ENCODE results near the gene RAB4A.

Gene RAB4A, protein sequence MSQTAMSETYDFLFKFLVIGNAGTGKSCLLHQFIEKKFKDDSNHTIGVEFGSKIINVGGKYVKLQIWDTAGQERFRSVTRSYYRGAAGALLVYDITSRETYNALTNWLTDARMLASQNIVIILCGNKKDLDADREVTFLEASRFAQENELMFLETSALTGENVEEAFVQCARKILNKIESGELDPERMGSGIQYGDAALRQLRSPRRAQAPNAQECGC

GRCh38 chr1:229270547-229271447 lies at the start of gene RAB4A:
TSS of gene RAB4A (plus strand) at chr1:229271111. CDS start at chr1:229271340, 229 bp downstream.
- no peaks in the 10 kb centered on the region for H3K27me3 Mint-ChIP-seq
- peak within 1 kb of the TSS; percentile 97 for H3K4me3 Mint-ChIP-seq
- peaks cover 40% of the 10 kb centered on the region for H3K4me1 Mint-ChIP-seq (ENCODE audit: low read depth)
- no peaks in the 10 kb centered on the region for H3K9me3 Mint-ChIP-seq (ENCODE audit: low read depth)
- peak within 1 kb of the TSS; percentile 93 for H3K27ac Mint-ChIP-seq
- H3K36me3 Mint-ChIP-seq = peaks cover 2% of the 10 kb centered on the region

DNA sequence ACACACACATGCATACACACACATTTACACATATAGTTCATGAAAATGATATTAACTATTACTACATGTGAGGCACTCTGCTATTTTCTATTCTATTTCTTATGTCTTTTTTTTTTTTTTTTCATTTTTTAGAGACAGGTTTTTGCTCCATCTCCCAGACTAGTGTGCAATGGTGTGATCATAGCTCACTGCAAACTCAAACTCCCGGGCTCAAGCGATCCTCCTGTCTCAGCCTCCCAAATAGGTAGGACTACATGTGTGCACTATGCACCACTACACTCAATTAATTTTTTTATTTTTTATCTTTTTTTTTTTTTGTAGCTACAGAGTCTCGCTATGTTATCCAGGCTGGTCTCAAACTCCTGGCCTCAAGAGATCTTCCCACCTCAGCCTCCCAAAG lies 48.8 kb upstream of the RAB4A start:
- Mint-ChIP-seq H3K4me1 (ENCODE audit: low read depth) (peaks cover 2% of the 10 kb centered on the region), H3K4me3 (no peak overlapping the region), H3K27me3 (no peaks in the 10 kb centered on the region), H3K27ac (no peak overlapping the region), H3K9me3 (ENCODE audit: low read depth) (no peaks in the 10 kb centered on the region), H3K36me3 (no peaks in the 10 kb centered on the region)

DNA sequence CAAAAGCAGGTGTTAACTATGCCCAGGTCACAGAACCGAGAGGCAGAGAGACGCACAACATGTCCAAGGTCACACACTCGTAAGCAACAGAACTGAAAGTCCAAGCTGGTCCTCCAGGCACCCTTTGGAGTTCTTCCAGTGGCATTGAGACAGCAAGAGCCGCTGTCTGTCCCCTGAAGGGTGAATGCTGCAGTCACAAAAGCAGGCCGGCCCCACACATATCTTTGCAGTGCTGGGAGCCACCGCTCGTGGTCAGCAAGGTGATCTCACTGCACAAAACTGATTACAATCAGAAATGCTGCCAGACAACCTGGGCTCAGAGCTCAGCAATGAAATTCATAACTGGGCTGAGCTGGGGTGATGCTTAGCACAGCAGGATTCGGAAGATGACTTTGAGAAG lies 47.4 kb upstream of the RAB4A start:
- no peak overlapping the region for H3K4me3 Mint-ChIP-seq

GRCh38 chr1:229224308-229224707 lies 46.6 kb upstream of the RAB4A start:
- Mint-ChIP-seq H3K36me3 (no peaks in the 10 kb centered on the region), H3K9me3 (ENCODE audit: low read depth) (no peaks in the 10 kb centered on the region), H3K4me3 (no peak overlapping the region), H3K27me3 (no peaks in the 10 kb centered on the region), H3K4me1 (ENCODE audit: low read depth) (peaks cover 9% of the 10 kb centered on the region), H3K27ac (no peak overlapping the region)

More for the DNA sequence above, 47.4 kb upstream of the RAB4A start:
- H3K27me3 Mint-ChIP-seq = no peaks in the 10 kb centered on the region
- no peaks in the 10 kb centered on the region for H3K36me3 Mint-ChIP-seq
- H3K9me3 Mint-ChIP-seq (ENCODE audit: low read depth) = no peaks in the 10 kb centered on the region
- H3K27ac Mint-ChIP-seq = no peak overlapping the region
- peaks cover 6% of the 10 kb centered on the region for H3K4me1 Mint-ChIP-seq (ENCODE audit: low read depth)

- no peak overlapping the region for H3K4me3 Mint-ChIP-seq
- H3K27ac Mint-ChIP-seq = no peak overlapping the region
- no peaks in the 10 kb centered on the region for H3K9me3 Mint-ChIP-seq (ENCODE audit: low read depth)
- no peaks in the 10 kb centered on the region for H3K36me3 Mint-ChIP-seq
- H3K27me3 Mint-ChIP-seq = no peaks in the 10 kb centered on the region
- peaks cover 17% of the 10 kb centered on the region for H3K4me1 Mint-ChIP-seq (ENCODE audit: low read depth)
Observed at GRCh38 chr1:229225331-229225782, 45.6 kb upstream of the RAB4A start.

GRCh38 chr1:229226796-229227195 lies 44.1 kb upstream of the RAB4A start:
- Mint-ChIP-seq H3K27ac (no peak overlapping the region), H3K36me3 (no peaks in the 10 kb centered on the region), H3K9me3 (ENCODE audit: low read depth) (no peaks in the 10 kb centered on the region), H3K4me3 (no peak overlapping the region), H3K4me1 (ENCODE audit: low read depth) (peaks cover 16% of the 10 kb centered on the region), H3K27me3 (no peaks in the 10 kb centered on the region)

DNA sequence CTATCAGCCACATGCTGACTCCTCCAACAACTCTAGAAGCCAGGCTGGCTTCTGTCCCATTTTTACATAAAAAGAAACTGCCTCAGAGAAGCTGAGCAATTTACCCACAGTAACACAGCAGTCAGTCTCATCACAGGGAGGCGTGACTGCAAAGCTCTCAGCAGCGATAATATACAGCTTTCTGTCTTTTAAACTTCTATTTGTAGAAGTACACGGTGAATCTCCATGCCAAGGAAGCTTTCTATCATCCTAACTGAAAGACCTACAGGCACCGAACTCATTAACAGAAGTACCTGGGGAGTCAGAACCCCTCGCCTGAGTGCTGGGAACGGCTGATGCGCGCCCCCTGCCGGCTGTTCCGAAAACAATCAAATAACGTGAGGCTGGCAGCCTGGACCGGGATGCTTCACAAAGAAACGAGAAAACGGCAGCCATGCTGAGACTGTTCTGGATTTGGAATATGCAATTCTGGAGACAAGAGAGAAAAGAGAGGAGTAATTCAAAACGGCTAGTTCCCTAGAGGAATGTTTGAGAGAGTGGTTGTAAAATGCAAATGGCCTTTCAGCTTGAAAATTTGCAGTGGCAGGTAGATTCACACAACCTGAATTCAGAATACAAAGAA lies 43.5 kb upstream of the RAB4A start:
- Mint-ChIP-seq H3K9me3 (ENCODE audit: low read depth) (no peaks in the 10 kb centered on the region), H3K36me3 (no peaks in the 10 kb centered on the region), H3K27me3 (no peaks in the 10 kb centered on the region), H3K27ac (no peak overlapping the region), H3K4me3 (peak overlapping the region; percentile 27), H3K4me1 (ENCODE audit: low read depth) (peaks cover 15% of the 10 kb centered on the region)

DNA sequence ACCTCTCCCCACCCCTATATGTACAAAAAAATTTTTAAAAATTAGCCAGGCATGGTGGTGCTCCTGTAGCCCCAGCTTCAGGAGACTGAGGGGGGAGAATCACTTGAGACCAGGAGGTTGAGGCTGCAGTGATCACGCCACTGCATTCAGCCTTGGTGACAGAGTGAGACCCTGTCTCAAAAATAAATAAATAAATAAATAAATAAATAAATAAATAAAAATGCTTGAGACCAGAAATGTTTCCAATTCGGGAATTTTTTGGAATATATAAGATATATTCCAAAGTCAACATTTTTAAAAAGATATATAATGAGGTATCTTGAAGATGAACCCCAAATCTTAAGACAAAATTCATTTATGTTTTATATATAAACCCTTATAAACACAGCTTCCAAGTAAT lies 42.4 kb upstream of the RAB4A start:
- Mint-ChIP-seq H3K4me3 (no peak overlapping the region), H3K9me3 (ENCODE audit: low read depth) (no peaks in the 10 kb centered on the region), H3K27me3 (no peaks in the 10 kb centered on the region), H3K36me3 (no peaks in the 10 kb centered on the region), H3K27ac (no peak overlapping the region), H3K4me1 (ENCODE audit: low read depth) (peaks cover 15% of the 10 kb centered on the region)

DNA sequence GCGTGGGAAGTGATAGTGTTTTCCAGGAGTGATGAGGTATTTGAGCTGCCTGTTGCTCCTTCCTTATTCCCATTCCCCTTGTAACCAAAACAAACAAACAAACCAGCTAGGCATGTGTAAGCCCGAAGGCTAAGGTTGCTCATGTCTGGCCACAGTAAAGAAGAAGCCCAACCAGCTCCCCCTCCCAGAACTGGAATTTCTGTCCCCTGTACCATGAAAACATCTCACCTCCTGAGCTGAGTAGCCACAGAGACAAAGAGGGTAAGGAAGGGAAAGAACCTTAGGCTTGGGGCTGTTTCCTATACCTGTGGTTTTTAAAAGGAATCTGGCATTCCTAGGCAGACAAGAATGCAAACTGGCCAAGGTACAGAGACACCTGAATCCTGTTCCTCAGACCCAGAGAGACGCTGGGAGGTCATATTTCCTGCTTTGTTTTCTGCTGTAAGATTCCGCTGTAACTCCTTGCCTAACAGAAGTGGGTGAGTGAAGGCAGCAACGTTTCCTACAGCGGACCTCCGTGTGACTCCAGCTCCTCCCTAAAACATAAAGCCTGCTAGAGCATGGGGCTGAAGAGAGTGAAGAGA lies 41.7 kb upstream of the RAB4A start:
- no peaks in the 10 kb centered on the region for H3K36me3 Mint-ChIP-seq
- peaks cover 15% of the 10 kb centered on the region for H3K4me1 Mint-ChIP-seq (ENCODE audit: low read depth)
- H3K27ac Mint-ChIP-seq = no peak overlapping the region
- peak overlapping the region; percentile 12 for H3K4me3 Mint-ChIP-seq
- H3K9me3 Mint-ChIP-seq (ENCODE audit: low read depth) = no peaks in the 10 kb centered on the region
- no peaks in the 10 kb centered on the region for H3K27me3 Mint-ChIP-seq

DNA sequence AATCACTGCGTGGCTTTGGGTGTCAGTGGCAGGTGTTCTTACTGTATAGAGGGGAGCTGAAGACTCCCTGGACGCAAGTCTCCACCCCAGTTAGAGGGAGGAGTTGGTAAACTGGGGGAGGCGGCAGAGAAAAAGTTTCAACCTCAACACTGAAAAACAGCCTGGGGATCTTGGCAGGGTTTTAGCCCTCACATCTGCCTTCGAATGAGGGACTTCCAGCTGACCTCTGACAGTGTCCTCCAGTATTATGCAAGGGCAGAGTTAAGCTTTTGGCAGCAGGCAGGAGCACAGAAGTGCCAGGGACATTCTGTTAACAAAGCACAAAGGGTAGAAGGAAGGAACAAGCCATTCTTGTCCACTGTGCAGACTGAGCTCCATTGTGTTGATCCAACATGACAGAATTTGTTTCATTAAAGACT lies 41.2 kb upstream of the RAB4A start:
- Mint-ChIP-seq H3K27ac (no peak overlapping the region), H3K4me1 (ENCODE audit: low read depth) (peaks cover 15% of the 10 kb centered on the region), H3K4me3 (peak overlapping the region; percentile 12)

GRCh38 chr1:229230140-229230892 lies 40.6 kb upstream of the RAB4A start:
- Mint-ChIP-seq H3K9me3 (ENCODE audit: low read depth) (no peaks in the 10 kb centered on the region), H3K4me1 (ENCODE audit: low read depth) (peaks cover 15% of the 10 kb centered on the region), H3K4me3 (no peak overlapping the region), H3K27me3 (no peaks in the 10 kb centered on the region), H3K27ac (no peak overlapping the region), H3K36me3 (no peaks in the 10 kb centered on the region)

More for the DNA sequence above, 41.2 kb upstream of the RAB4A start:
- Mint-ChIP-seq H3K27me3 (no peaks in the 10 kb centered on the region), H3K9me3 (ENCODE audit: low read depth) (no peaks in the 10 kb centered on the region), H3K36me3 (no peaks in the 10 kb centered on the region)

- H3K9me3 Mint-ChIP-seq (ENCODE audit: low read depth) = no peaks in the 10 kb centered on the region
- no peak overlapping the region for H3K4me3 Mint-ChIP-seq
- H3K27ac Mint-ChIP-seq = no peak overlapping the region
- H3K4me1 Mint-ChIP-seq (ENCODE audit: low read depth) = peaks cover 15% of the 10 kb centered on the region
- H3K36me3 Mint-ChIP-seq = no peaks in the 10 kb centered on the region
- no peaks in the 10 kb centered on the region for H3K27me3 Mint-ChIP-seq
Observed at GRCh38 chr1:229230893-229231753, 39.8 kb upstream of the RAB4A start.

DNA sequence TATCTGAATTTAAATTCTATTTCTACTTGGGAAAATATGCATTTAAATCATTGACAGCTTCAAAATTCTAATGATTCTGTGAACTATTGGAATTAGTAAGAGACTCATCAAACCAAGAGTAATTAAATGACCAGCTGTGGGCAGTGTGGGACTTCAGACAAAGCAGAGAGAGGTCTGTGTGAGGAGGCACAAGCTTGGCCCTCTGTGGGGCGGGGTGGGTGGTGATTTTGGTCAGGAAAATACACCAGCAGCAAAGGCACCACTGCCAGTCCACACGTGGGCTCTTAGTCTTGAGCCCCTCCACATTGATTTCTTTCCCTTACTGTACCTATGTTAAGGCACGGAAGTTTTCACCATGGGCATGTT lies 39.2 kb upstream of the RAB4A start:
- Mint-ChIP-seq H3K4me1 (ENCODE audit: low read depth) (peaks cover 15% of the 10 kb centered on the region), H3K27ac (no peak overlapping the region), H3K4me3 (no peak overlapping the region), H3K27me3 (no peaks in the 10 kb centered on the region), H3K9me3 (ENCODE audit: low read depth) (no peaks in the 10 kb centered on the region), H3K36me3 (no peaks in the 10 kb centered on the region)

Measured in activated naive CD8-positive, alpha-beta T cell (primary cell).